Measurements from ENCODE around the gene IQCK.

GRCh38 chr16:19844945-19845641 is 127.0 kb downstream of the IQCK start:
- TF ChIP-seq CTCF (IDR thresholded peaks at IDR 0.05) (no peak), POLR2AphosphoS5 (IDR thresholded peaks at IDR 0.05) (no peak)
